ENCODE data around the gene AKR1B1.

GRCh38 chr7:134444198-134444960 is 14.5 kb downstream of the AKR1B1 start:
- TF ChIP-seq ZNF251 (CRISPR knock-in tag; IDR thresholded peaks at IDR 0.05) (no peak), ZBED4 (CRISPR knock-in tag; IDR thresholded peaks at IDR 0.05; ENCODE audit: borderline replicate concordance) (no peak), ERF (CRISPR knock-in tag; IDR thresholded peaks at IDR 0.05) (no peak), ZNF652 (CRISPR knock-in tag; IDR thresholded peaks at IDR 0.05; ENCODE audit: borderline replicate concordance, low read depth) (no peak), EHMT2 (IDR thresholded peaks at IDR 0.05; ENCODE audit: borderline replicate concordance, low read depth, low read length) (no peak), RAD21 (CRISPR knock-in tag; IDR thresholded peaks at IDR 0.05) (no peak), SMAD3 (CRISPR knock-in tag; IDR thresholded peaks at IDR 0.05) (no peak), CEBPB (IDR thresholded peaks at IDR 0.05; ENCODE audit: borderline replicate concordance, low read depth, low read length) (no peak)
- TF ChIP-seq, protein P1, sequence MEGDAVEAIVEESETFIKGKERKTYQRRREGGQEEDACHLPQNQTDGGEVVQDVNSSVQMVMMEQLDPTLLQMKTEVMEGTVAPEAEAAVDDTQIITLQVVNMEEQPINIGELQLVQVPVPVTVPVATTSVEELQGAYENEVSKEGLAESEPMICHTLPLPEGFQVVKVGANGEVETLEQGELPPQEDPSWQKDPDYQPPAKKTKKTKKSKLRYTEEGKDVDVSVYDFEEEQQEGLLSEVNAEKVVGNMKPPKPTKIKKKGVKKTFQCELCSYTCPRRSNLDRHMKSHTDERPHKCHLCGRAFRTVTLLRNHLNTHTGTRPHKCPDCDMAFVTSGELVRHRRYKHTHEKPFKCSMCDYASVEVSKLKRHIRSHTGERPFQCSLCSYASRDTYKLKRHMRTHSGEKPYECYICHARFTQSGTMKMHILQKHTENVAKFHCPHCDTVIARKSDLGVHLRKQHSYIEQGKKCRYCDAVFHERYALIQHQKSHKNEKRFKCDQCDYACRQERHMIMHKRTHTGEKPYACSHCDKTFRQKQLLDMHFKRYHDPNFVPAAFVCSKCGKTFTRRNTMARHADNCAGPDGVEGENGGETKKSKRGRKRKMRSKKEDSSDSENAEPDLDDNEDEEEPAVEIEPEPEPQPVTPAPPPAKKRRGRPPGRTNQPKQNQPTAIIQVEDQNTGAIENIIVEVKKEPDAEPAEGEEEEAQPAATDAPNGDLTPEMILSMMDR (CRISPR knock-in tag; IDR thresholded peaks at IDR 0.05) = no peak

Data from HepG2 (cell line).